Smooth muscle cell of the brain vasculature (primary cell): ENCODE measurements around the gene BCKDHA.
"Not testable (repeated sequence)": the region's sequence is repeated elsewhere in the genome, so short reads cannot be mapped to it uniquely, and the experiment has no call there.

Experiments used
- DNase-seq: peaks from one replicate; pipeline ENCODE4 v3.0.0-alpha.2; 2012; ENCODE audit warnings: low read depth, low spot score

BCKDHA gene

GRCh38 chr19:41425174-41426115 lies 27.8 kb downstream of the BCKDHA start:
- DNase-seq = no peak

- DNase-seq = no peak
Observed at GRCh38 chr19:41426116-41426841, 28.7 kb downstream of the BCKDHA start.

- peak; percentile 21 for DNase-seq
Observed at GRCh38 chr19:41426952-41427646, 29.5 kb downstream of the BCKDHA start, which contains the start of gene B3GNT8. B3GNT8 (minus strand) TSS chr19:41427374; CDS start chr19:41426778, 596 bp downstream.

- DNase-seq = no peak
Observed at GRCh38 chr19:41427647-41428480, 30.2 kb downstream of the BCKDHA start.

GRCh38 chr19:41428481-41428859 lies 30.9 kb downstream of the BCKDHA start:
- no peak for DNase-seq

GRCh38 chr19:41430922-41431321 lies 33.3 kb downstream of the BCKDHA start:
- no peak for DNase-seq

- no peak for DNase-seq
Observed at GRCh38 chr19:41431426-41432386, 34.1 kb downstream of the BCKDHA start.

- no peak for DNase-seq
Observed at GRCh38 chr19:41433171-41433570, 35.6 kb downstream of the BCKDHA start.

GRCh38 chr19:41434450-41434849 lies 36.8 kb downstream of the BCKDHA start:
- DNase-seq = no peak

- not testable (repeated sequence) for DNase-seq
Observed at GRCh38 chr19:41435376-41435775, 37.8 kb downstream of the BCKDHA start.

- no peak for DNase-seq
Observed at GRCh38 chr19:41435936-41436673, 38.5 kb downstream of the BCKDHA start.

- no peak for DNase-seq
Observed at GRCh38 chr19:41436674-41436951, 39.0 kb downstream of the BCKDHA start.

- no peak for DNase-seq
Observed at GRCh38 chr19:41437944-41438574, 40.4 kb downstream of the BCKDHA start.

- DNase-seq = peak; percentile 94
Observed at GRCh38 chr19:41439441-41440222, 42.0 kb downstream of the BCKDHA start, which contains the start of gene DMAC2. DMAC2 (minus strand) TSS chr19:41439912; CDS start chr19:41439899, 13 bp downstream.

- DNase-seq = no peak
Observed at GRCh38 chr19:41441321-41441945, 43.8 kb downstream of the BCKDHA start.

- no peak for DNase-seq
Observed at GRCh38 chr19:41442473-41443355, 45.1 kb downstream of the BCKDHA start, which contains the start of gene ERICH4. ERICH4 (plus strand) TSS chr19:41443156; CDS start chr19:41443170, 14 bp downstream.
